CD4-positive, alpha-beta T cell treated with Interleukin-4 for 4 hours (primary cell): ENCODE measurements around the gene CNGB1.
"Not testable (repeated sequence)": the region's sequence is repeated elsewhere in the genome, so short reads cannot be mapped to it uniquely, and the experiment has no call there.

Experiments
- DNase-seq: peaks from one replicate; pipeline ENCODE4 v3.0.0-alpha.2; 2020

The CNGB1 gene

DNA sequence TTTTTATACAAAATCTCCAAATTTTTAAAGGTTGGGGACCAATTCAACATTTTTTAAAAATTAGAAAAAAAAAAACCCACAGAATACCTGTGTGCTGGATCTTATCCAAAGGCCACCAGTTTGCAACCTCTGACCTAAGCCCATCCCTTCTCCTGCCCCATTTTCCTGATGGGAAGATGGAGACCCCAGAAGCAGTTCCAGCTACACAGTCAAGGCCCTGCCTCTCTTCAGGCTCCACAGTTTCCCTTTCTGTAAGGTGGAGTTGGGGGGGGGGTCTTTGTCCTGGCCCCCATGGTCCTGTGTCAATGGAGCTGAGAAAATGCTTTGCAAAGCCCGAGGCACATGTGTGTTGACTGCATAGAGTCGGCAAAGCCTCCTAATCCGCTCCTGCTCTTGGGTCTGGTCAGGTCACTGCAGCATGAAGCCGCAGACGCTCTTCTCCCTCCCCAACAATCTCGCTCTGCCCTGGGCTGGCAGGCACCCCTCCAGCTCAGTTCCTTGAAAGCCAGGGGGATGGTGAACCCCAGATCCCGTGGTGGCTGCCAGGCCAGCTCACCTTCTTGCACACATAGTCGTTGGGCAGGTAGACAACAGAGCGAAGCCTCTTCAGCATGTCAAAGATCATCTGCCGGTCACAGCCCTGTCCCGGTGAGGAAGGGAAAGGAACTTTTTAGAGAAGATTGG, 70.0 kb downstream of the CNGB1 start:
- DNase-seq = no peak

- DNase-seq = peak; percentile 73
These were observed 70.9 kb downstream of the CNGB1 start for GRCh38 chr16:57899771-57900661.

DNA sequence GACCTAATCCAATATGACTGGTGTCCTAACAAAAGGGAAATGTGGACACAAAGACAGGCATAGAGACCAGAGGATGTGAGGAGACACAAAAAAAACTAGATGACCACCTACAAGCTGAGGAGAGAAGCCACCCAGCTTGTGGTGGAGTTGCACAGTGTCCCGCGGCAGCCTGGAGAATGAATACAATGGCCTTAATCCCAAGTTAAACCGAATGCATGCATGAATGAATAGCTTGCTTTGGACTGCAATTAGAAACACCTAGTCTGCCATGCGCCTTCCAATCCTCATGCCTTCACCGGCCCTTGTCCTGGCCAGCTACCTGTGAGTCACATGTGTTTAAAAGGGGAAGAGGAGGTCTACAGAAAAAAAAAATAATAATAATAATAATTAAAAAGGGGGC, 72.0 kb downstream of the CNGB1 start:
- DNase-seq = no peak

GRCh38 chr16:57897996-57898395, 72.9 kb downstream of the CNGB1 start:
- no peak for DNase-seq

DNA sequence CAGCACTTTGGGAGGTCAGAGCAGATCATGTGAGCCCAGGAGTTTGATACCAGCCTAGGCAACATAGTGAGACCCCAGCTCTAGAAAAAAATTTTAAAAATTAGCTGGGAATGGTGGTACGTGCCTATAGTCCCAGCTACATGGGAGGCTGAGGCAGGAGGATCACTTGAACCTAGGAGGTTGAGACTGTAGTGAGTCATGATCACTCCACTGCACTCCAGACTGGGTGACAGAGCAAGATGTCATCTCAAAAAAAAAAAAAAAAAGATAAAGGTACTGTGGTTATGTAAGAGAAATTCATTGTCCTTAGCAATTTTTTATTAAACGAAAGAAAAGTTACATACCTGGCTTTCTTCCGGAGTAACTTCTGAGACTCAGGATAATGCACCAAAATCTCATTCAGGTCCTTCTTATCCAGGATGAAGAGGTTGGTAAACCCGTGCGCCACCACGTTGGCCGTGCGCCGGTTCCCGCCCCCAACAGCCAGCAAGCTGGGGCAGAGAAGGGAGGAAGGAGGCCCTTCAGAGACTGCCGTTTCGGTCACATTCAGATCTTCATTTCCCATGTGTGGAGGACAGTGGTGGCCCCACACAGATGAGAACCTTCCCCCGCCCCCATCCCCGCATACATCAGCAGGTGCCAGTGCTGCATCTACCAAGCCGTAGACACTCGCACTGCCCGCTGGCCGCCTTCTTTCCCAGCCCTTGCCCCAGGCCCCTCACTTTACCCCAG, 73.7 kb downstream of the CNGB1 start:
- no peak for DNase-seq

DNA sequence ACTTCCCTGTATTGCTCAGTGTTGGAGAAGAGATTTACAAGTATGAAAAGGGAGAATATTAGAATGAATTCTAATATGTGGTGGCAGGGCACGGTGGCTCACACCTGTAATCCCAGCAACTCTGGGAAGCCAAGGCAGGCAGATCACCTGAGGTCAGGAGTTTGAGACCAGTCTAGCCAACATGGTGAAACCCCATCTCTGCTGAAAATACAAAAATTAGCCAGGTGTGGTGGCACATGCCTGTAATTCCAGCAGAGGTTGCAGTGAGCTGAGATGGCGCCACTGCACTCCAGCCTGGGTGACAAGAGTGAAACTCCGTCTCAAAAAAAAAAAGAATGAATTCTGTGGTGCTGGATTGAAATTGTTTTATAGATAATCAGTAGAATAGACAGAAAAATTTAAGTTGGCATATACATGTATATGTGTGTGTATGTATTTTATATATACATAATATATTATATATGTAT, 75.8 kb downstream of the CNGB1 start:
- not testable (repeated sequence) for DNase-seq

GRCh38 chr16:57894390-57895080, 76.4 kb downstream of the CNGB1 start:
- no peak for DNase-seq

GRCh38 chr16:57893559-57894389, 77.2 kb downstream of the CNGB1 start:
- no peak for DNase-seq

- DNase-seq = no peak
These were observed 77.7 kb downstream of the CNGB1 start for GRCh38 chr16:57893217-57893558.

DNA sequence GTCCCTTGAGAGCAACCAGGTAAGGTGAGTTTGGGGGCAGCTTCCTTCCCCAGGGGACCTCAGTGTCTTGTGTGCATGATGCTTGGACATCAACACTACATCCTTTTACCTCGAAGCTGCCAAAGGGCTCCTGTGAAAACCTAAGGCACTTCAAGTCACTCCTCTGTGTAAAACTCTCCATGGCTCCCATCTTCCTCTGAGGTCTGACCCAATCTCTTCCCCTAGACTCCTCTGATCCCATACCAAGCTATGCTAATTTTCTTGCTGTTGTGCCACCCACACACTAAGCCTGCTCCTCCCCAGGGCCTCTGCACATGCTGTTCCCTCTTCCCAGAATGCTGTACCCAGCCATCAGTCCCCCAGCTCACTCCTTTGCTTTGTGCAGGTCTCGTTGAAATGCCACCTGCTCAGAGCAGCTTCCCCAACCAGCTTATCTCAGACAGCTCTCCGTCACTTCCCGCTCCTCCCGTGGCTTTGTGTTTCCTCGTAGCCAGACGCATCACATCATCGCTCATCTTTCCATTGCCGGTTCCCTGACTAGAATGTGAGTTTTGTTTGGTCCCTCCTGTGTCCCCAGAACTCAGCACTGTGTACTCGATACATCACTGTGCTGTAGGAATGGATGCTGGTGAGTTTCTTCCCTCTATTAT, 78.4 kb downstream of the CNGB1 start:
- no peak for DNase-seq

GRCh38 chr16:57892041-57892440, 78.9 kb downstream of the CNGB1 start:
- no peak for DNase-seq

DNA sequence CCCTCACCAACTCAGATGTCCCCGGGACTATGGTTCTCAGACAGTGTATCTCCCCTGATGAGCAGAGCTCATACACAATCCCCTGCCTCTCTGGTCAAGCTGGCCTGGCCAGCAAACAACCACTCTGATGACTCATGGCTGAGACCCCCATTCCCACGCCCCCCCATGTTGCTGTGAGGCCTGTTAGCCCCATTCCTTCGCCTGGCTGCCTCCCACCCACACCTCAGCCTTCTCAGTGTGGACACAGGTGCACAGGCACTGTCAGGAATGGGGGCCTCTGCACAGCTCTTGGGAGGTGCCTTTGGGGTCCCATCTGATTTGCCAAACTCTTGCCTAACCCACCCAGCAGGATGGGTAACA, 80.2 kb downstream of the CNGB1 start:
- no peak for DNase-seq

GRCh38 chr16:57889960-57890751, 80.8 kb downstream of the CNGB1 start:
- DNase-seq = no peak

GRCh38 chr16:57889522-57889921, 81.4 kb downstream of the CNGB1 start:
- DNase-seq = no peak

- DNase-seq = no peak
These were observed 81.8 kb downstream of the CNGB1 start for GRCh38 chr16:57889111-57889510.

GRCh38 chr16:57888128-57888527, 82.8 kb downstream of the CNGB1 start:
- DNase-seq = no peak

GRCh38 chr16:57887711-57888110, 83.2 kb downstream of the CNGB1 start:
- no peak for DNase-seq

GRCh38 chr16:57886427-57886826, 84.5 kb downstream of the CNGB1 start:
- no peak for DNase-seq

- DNase-seq = no peak
These were observed 86.2 kb downstream of the CNGB1 start for GRCh38 chr16:57884655-57885133.

GRCh38 chr16:57883953-57884654, 86.8 kb downstream of the CNGB1 start:
- DNase-seq = no peak
